GM10847 (cell line): ENCODE measurements around the gene HM13.

Source experiments
- POLR2A ChIP-seq: IDR thresholded peaks from 2 replicates; pipeline ENCODE4 v1.6.1; 2011; ENCODE audit not compliant: insufficient read length; ENCODE audit errors: extremely low read depth

The HM13 gene, protein sequence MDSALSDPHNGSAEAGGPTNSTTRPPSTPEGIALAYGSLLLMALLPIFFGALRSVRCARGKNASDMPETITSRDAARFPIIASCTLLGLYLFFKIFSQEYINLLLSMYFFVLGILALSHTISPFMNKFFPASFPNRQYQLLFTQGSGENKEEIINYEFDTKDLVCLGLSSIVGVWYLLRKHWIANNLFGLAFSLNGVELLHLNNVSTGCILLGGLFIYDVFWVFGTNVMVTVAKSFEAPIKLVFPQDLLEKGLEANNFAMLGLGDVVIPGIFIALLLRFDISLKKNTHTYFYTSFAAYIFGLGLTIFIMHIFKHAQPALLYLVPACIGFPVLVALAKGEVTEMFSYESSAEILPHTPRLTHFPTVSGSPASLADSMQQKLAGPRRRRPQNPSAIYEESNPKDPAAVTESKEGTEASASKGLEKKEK

DNA sequence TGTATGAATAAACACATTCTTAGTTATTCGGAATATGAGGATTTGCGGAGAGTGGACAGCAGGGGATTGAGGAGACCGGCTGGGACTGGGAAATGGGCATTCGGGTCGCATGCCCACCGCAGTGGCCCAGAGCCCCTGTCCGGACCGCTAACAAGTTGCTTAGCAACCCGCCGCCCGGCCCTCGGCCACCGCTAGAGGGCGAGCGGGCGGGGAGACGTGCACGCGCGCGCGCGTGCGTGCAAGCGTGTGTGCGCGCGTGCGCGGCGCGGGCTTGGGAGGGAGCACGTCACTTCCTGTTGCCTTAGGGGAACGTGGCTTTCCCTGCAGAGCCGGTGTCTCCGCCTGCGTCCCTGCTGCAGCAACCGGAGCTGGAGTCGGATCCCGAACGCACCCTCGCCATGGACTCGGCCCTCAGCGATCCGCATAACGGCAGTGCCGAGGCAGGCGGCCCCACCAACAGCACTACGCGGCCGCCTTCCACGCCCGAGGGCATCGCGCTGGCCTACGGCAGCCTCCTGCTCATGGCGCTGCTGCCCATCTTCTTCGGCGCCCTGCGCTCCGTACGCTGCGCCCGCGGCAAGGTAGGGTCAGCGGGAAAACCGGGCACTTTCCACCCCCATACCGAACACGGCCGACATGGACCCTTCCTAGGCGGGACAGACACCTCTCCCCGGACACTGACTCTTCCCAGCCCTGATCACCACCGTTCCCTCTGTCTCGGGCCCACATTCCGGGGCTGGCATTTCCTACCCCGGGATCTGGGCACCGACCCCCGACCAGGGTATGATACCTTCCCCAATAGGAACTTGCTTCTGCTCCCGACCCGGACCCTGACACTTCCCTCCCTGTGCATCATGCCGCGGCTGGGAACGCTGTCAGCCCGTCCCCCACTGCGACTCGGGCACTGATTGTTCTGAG, at the start of gene HM13:
Gene HM13 (plus strand): TSS at position 289 of the 918 bp plus-strand sequence. CDS start 110 bp downstream, at position 399.
- TF ChIP-seq POLR2A, result peak; percentile 85

DNA sequence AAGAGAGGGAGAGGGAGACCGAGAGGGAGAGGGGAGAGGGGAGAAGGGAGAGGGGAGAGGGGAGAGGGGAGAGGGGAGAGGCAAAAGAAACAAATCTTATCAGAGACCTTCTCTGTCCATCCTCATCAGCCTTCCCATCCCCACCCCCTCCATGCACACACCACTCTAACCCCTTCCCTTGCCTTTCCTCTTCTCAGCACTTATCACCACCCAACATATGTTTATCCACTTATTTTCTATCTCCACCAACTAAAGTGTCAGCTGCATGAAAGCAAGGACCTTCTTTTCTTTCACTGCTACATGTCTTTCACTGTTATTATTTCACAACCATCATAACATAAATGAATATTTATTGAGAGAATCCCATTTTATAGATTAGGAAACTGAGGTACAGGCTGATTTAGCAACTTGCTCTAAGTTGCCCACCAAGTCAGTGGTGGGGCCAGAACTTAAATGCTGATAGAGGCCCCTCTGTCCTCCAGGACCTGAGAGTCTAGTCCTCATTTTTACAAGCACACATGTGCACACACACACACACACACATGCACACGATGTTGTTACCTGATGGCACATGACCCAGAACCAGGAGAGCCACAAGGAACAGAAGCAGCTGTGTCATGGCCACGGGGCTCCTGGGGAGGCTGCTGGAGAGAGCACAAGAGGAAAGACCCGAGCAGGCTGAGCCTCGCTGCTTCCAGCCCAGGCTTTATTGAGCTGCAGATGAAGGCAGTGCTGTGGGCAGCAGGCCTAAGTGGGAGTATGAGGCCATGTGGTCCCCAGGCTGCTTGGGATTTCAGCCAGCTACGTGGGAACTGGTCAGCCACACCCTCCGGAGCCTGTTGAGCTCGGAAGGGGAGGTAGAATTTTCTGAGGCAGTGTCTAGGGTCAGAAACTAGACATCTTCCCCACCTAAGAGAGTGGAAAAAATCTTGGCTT, 41.6 kb upstream of the HM13 start:
- TF ChIP-seq POLR2A, result no peak

DNA sequence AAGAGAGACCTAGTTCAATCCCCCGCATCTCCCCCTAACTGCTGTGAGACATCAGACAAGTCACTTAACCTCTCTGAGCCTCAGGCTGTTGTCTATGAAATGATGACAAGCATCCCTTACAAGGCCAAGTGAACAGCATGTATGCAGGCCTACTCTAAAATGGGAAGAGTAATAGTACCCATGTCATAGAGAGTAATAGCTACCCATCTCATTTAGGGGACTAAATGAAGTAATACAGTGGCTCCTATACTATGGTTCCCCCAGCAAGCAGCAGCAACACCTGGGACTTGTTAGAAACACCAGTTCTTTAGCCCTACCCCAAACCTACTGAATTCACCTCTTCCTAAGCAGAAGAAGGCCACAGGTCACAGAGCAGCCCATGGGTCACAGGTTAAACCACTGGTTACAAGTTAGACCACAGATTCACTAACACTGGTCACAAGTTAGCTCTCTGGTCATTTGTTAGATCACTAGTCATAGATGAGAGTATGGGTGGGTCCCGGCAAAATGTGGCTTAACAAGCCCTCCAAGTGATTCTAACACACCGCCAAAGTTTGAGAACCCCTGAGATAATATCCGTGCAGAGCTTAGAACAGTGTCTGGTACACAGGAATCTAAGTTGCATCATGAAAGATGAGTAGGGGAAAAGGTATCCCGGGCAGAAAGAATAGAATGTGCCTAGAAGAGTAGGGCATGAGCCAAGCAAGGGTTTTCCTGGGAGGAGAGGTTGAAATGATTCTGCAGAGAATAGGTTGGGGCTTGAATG, 40.7 kb upstream of the HM13 start:
- TF ChIP-seq POLR2A, result no peak

DNA sequence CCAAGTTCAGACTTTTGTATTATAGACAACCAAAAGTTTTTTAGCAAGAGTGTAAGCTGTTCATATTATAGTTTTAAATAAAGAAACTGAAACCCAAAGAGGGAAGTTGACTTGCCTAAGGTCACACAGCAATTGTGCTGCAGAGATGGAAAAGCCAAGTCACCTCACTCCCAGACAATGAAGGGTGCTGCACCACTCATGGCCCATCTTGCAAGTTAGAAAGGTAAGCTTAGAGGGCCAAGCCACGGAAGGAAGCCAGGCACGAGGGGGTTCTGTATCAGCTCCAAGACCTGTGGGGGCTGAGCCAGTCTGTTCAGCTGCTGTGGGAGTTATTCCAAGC, 40.2 kb upstream of the HM13 start:
- no peak for TF ChIP-seq POLR2A

DNA sequence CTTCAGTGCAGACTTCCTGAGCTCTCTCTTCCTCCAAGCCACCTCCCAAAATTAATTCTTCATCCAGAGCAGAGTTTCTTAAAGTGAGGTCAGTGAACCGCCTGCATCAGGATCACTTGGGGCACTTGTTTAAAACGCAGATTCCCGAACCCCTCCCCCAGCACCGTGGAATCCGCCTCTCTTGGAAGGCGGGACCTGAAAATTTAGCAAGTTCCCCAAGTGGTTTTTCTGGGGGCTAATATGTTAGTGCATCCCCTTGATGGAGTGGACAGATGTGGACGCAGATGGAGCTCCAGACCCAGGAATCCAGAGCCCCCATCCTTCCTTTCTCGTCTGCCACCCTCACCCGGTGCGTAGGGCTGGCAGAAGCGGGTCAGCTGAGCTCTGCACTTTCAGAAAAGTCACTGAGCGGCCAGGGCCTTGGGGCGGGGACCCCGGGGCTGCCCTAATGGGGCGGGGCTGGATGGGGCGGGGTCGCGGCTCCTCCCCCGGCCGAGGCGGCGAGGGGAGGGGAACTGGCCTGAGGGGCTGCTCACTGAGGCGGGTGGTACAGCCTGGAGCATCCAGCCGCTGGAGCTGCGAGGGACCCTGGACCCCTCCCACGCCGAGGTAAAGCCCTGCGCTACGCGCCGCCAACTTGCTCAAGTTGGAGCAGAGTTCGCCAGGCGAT, 39.3 kb upstream of the HM13 start, which contains the start of the genes DEFB124 and REM1:
Gene DEFB124 (minus strand): TSS at position 370 of the 670 bp plus-strand sequence. CDS start 2,114 bp downstream, outside the sequence.
Gene REM1 (plus strand): TSS at position 531 of the 670 bp plus-strand sequence. CDS start 1,158 bp downstream, outside the sequence.
- TF ChIP-seq POLR2A, result no peak

DNA sequence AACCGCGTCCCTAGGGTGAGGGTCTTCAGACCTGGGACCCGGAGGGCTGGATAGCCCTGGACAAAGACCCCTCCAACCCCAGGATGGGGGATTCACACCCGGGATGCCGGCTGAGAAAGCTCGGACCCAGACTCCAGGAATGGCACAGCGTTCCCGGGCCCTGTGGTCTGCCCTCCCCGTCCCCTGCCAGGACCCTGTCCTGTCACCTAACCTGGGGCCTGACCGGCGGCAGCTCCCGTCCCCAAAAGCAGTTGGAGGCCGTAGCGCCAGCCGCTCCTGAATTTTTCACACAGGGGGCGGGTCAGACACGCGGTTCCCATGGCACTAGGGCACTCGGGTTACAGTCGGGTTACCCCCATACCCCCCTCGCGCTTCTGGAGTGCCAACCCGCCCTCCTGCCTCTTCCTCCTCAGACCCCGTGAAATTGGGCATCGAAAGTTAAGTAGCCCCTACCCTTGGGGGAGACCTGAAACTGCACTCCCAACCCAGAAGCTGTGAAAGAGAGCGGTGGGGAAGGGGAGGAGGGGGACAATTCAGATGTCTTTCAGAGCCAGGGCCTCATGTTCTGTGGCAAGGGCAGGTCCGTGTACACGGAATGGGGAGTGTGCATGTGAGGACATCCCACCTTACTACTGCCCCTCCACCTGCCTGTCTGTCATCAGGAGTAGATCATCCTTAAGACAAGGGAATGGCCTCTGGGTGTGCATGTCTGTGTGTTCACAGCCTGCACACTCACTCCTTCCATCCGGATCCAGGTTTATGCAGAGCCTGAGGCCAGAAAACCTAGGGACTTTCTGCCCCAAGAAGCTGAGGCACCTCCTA, 38.6 kb upstream of the HM13 start:
- no peak for TF ChIP-seq POLR2A

DNA sequence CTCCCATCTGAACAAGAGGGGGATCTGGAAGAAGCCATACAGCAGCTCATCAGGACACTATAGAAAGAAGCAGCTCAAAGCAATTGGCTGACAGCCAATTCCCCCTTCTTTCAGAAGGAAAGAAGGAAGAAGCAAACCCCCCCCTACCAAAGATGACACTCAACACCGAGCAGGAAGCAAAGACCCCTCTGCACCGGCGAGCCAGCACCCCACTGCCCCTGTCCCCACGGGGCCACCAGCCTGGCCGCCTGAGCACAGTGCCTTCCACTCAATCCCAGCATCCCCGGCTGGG, 38.0 kb upstream of the HM13 start:
- TF ChIP-seq POLR2A, result no peak

DNA sequence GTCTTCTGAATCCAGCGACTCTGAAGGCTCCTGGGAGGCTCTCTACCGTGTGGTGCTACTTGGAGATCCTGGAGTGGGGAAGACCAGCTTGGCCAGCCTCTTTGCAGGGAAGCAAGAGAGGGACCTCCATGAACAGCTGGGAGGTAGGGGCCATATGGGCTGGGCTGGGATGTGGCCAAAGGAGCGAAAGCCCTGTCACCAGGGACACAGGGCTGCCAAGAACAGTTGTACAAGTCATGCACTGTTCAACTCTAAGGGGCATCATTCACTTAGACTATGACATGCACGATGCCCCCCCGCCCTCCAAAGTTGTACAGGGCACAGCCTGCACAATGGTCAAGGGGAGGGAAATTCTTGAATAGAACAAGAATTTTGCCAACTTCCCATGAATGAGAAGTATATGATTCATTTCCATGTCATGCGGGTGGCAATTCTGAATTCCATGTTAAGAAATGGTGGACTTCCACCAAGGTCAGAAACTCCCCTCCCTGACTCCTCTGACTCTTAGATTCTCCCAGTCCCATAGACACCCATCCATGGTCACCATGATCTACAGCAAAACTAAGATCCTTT, 37.5 kb upstream of the HM13 start:
- no peak for TF ChIP-seq POLR2A

DNA sequence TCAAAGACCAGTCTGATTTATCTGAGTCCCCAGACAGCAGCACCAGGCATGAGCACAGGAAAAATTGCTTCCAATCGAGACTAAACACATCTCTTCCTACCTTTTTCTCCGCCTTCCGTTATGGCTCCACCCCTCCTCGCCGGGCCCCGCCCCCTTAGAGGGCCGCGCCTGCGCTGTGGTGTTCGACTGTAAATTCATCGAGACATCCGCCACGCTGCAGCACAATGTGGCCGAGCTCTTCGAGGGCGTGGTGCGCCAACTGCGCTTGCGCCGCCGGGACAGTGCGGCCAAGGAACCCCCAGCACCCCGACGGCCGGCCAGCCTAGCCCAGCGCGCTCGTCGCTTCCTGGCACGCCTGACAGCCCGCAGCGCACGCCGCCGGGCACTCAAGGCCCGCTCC, 30.2 kb upstream of the HM13 start:
- no peak for TF ChIP-seq POLR2A

DNA sequence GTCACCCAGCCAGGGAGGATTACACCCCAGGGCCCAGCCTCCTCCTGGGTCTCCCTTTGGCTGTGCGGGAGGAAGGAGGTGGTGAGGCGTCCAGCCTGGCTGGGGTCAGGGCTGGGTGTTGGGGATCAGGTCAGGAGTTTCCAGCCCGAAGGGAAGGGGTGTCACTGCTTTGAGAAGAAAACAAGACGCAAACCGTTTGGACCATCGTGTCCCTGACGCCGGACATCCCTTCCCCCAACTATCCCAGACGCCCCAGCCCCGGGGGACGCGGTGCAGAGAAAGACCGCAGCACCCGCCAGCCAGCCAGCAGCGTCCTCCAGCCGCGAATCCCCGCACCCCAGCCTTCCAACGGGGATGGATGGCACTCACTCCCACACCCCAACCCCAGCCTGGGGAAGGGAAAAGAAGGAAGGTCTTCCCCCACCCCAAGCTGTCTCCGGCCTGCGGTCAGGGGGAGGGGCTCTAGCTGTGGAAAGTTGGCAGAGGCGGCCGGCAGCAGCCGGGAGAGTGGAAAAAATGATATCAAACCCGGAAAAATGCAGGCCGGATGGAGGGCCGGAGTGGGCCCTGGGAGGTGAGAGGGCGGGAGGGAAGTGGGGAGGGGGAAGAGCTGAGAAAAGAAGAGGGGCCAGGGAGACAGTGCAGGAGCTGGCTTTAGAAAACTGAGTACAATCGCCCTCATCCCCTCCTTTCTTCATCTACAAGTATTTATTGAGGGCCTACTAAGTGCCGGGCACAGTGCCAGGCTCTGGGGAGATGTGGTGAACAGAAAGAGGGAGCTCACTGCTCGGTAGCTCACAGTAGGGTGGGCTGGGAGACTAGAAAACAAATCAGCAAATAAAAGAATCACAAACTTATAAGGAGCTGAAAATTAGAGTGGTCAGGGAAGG, 28.5 kb upstream of the HM13 start:
- TF ChIP-seq POLR2A, result no peak

DNA sequence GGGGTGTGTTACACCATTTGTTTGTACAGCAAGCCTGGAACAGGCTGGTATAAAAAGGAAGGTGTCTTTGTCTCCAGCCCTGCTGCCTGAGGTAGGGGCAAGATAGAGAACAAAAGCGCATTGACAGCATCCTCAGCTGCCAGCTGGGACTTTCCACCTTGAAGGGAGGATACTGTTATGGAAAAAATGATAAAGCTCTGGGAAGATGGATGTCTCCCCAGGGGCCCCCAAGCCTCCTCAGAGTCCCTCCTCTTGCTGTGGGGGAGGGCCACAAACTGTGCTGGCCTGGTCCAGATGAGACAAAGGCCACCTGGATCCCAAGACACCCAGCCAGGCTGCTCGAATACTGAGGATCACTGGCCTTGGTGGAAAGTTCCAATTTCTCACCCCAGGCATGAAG, 26.1 kb upstream of the HM13 start:
- TF ChIP-seq POLR2A, result no peak

DNA sequence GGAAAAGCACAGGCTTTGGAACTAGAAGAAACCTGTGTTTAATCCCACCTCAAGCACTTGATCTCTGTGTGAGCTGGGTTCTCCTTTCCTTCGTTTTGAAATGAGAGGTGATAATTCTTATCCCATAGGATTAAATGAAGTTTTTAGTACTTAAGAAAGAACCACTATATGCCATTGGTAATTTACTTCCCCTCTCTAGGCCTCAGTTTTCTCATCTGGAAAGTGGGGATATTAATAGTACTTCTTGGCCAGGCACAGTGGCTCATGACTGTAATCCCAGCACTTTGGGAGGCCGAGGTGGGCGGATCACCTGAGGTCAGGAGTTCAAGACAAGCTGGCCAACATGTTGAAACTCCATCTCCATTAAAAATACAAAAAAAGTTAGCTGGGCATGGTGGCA, 25.1 kb upstream of the HM13 start:
- TF ChIP-seq POLR2A, result no peak
